LHCN-M2 (cell line): ENCODE data around the gene LCN12. TPM values are rescaled to one million over a fixed set of nuclear protein-coding genes. Genes with fewer than 3 reads are reported as not detected.

ENCODE experiments used
- DNase-seq: peaks from one replicate; pipeline ENCODE4 v3.0.0-alpha.2; 2012; ENCODE audit warnings: low read depth
- total RNA-seq: library from RNA; depleted of rRNA; stranded (reverse); fragments of >200 nt; gene quantifications from 2 replicates; pipeline ENCODE4 v1.2.3, GENCODE V29; 2014

The LCN12 gene
- total RNA-seq, 1 experiment from 2014 or later: not detected

DNA sequence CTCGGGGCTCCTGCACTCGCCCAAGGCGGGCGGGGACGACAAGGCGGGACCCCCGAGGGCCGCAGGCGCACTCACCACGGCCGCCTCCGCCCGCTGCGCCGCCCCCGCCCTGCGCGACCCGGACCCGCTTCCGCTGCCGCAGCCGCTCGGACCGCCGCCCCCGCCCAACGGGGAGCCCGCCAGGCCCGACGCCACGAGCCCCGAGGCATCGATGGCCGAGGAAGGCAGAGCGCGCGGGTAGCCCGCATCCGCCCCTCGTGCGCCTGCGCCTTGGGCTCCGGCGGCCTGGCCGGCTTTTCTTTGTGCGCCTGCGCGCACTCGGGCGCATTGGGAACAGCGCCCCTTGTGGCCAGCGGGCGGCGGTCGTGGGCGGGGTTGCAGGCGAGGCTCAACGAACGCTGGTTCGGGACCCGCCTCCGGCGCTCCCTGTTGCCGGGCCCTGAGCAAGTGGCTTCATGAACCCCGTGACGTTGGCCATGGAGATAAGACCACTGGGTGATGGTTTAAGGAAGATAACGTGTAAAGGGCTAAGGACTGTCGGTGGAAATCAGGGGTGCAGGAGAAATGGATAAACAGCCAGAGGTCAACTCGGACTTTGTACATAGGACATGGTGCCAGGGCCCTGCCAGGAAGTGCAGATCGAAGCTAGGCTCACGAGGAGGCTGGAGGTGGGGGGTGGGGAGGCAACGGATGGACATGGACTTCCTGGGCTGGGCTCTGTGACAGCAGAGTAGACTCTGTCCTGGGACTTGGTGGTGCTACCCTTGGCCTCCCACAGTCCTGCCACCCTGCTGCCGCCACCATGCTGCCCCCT is 7.3 kb upstream of the LCN12 start, which contains the start of the genes C8G and FBXW5:
C8G (plus strand) TSS at position 725 of the 814 bp plus-strand sequence; CDS start at position 803, 78 bp downstream.
FBXW5 (minus strand) TSS at position 220 of the 814 bp plus-strand sequence. CDS start 655 bp downstream, outside the sequence.
- DNase-seq: peak; percentile 90

DNA sequence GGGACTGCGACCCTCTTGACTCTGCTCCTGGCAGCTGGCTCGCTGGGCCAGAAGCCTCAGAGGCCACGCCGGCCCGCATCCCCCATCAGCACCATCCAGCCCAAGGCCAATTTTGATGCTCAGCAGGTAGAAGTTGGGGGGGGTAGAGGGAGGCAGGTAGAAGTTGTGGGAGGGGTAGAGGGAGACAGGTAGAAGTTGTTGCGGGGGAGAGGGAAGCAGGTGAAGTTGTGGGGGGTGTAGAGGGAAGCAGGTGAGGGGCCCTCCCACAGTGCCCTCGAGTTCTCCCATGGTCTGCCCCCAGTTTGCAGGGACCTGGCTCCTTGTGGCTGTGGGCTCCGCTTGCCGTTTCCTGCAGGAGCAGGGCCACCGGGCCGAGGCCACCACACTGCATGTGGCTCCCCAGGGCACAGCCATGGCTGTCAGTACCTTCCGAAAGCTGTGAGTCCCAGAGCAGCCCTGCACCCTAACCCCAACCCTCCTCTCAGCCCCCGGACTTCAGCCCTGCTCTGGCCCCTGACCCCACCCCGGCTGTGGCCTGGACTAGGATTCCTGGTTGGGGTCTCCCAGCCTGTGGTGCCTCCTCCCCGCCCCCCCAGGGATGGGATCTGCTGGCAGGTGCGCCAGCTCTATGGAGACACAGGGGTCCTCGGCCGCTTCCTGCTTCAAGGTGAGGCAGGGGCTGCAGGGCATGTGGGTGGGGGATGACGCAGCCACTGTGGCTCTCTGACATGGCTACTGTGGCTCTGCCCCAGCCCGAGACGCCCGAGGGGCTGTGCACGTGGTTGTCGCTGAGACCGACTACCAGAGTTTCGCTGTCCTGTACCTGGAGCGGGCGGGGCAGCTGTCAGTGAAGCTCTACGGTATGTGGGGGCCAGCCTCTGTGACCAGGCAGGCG is 6.5 kb upstream of the LCN12 start:
- no peak for DNase-seq

DNA sequence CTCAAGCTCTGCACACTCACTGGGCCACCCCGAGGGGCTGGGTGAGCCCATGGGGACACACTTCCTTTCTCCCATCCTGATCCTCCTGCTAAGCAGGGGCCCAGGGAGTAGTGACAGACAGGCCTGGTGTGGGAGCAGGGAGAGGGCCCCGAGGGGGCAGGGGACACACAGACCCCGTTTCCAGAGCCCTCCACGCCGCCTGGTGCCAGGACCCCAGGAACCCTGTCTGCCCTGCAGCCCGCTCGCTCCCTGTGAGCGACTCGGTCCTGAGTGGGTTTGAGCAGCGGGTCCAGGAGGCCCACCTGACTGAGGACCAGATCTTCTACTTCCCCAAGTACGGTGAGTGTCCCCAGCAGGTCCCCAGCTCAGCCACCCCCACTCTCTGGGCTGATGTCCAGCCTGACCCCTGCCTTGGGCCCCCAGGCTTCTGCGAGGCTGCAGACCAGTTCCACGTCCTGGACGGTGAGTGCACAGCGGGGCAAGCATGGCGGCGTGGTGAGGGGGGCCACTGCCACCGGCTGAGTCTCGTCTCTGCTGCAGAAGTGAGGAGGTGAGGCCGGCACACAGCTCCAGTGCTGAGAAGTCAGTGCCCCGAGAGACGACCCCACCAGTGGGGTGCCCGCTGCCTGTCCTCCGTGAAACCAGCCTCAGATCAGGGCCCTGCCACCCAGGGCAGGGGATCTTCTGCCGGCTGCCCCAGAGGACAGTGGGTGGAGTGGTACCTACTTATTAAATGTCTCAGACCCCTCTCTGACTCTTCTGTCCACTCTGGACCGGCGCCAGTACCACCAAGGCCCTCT is 5.6 kb upstream of the LCN12 start:
- DNase-seq: no peak

DNA sequence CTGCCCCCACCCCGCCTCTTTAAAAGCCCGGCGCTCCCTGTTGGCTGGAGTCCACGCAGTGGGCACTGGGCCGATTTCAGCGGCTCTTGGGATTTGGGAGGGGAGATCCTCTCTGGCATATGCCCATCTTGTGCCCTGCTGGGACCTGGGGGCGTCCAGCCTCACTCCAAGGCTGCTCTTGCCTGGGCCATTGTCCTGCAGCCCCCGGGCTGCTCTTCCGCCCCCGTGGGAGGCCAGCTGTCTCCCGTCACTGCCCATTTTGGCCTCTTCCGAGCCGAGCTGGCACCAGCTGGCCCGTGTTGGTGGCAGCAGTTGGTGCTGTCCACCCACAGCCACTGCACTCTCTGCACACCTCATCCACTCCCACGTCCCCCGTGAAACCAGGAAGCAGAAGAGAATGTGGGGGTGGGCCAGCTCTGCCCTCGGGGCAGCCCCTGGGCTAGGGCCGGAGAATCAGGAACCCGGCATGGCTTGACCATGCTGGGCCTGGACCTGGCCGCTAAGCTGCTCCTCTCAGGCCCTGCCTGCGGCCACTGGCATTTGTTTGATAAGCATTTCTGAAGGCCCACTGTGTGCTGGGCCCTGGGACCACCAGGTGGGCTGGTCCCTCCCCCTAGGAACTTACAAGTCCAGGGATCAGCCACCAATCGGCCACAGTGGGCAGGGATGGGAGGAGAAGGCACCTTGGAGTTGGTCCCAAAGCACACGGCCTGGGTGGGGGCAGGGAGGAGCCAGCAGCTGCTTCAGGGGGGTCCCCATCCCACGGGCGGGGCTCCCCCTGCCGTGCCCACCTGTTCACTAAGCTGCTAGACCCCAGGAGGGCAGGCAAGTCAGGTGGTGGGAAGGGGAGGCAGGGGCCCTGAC is 4.8 kb upstream of the LCN12 start:
- no peak for DNase-seq

GRCh38 chr9:136947955-136948510 is 4.0 kb upstream of the LCN12 start:
- peak; percentile 17 for DNase-seq

- DNase-seq: no peak
These were observed 2.7 kb upstream of the LCN12 start for GRCh38 chr9:136949239-136949816.

GRCh38 chr9:136949817-136950655 is 2.0 kb upstream of the LCN12 start:
- peak; percentile 56 for DNase-seq

DNA sequence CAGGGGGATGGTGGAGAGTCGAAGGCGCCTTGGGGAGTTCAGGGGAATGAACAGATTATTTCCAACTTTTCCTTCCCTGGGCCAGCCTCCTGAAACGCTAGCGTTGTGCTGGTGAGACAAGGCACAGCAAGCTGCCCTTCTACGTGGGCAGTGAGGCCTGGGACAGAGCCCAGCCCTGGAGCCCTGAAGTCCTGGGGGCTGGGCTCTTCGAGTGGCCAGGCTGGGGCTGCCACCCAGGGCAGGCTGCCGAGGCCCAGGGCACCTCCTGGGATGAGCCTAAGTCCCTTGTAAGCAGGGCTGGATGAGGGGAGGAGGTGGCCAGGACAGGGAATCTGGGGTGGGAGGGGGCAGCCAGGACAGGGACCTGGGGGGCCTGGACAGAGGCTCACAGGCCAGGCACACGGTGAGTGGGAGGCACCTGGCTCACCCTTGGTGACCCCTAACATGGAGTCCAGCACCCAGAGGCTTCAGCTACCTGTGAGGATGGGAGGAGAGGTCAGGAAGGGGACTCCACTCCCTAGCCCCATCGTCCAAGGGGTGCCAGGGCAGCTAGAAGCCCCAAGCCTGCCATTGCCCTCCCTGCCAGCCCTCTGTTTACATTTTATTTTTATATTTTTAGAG is 1.3 kb upstream of the LCN12 start:
- DNase-seq: no peak

- DNase-seq: no peak
These were observed 313 bp downstream of the LCN12 start for GRCh38 chr9:136952321-136952850.

- no peak for DNase-seq
These were observed 1.1 kb downstream of the LCN12 start for GRCh38 chr9:136952876-136953770.

- DNase-seq: no peak
These were observed 1.7 kb downstream of the LCN12 start for GRCh38 chr9:136953771-136954269.

- no peak for DNase-seq
These were observed 2.4 kb downstream of the LCN12 start for GRCh38 chr9:136954270-136955083.

DNA sequence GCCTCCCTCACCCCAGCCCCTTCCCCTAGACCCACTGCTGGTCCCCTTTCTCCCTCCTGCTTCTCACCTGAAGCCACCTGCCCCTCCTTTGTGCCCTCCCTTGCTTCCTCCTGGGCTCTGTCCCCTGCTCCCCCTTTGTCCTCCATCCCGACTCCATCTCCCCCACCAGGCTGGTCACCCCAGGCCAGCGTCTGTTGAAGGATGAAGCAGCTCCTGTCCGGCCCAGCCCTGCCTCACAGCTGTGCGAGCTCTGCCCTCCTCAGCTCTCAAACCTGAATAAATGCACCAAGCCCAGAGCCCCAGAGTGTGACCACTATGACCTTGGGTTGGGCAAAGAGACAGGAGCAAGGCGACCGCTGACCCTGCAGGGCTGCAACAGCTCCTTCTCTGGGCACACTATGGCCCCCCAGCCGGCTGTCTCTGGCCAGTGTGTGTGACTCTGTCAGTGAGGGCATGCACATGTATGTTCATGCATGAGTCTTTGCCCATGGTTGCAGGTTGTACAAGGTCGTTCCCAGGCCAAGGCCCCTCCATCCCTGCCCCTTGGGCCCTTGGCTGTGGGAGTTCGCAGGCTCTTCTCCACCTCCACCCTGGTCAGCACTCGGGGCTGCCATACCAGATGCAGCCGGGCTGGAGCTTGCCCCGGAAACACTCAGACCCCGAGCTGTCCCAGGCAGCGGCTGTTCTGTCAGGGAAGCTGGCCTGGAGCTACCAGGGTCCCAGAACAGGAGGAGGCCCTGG is 3.3 kb downstream of the LCN12 start:
- DNase-seq: no peak

- no peak for DNase-seq
These were observed 3.9 kb downstream of the LCN12 start for GRCh38 chr9:136955943-136956335.

- DNase-seq: no peak
These were observed 4.5 kb downstream of the LCN12 start for GRCh38 chr9:136956604-136957003.
